Measurements from ENCODE around the gene CCDC34.

The CCDC34 gene

DNA sequence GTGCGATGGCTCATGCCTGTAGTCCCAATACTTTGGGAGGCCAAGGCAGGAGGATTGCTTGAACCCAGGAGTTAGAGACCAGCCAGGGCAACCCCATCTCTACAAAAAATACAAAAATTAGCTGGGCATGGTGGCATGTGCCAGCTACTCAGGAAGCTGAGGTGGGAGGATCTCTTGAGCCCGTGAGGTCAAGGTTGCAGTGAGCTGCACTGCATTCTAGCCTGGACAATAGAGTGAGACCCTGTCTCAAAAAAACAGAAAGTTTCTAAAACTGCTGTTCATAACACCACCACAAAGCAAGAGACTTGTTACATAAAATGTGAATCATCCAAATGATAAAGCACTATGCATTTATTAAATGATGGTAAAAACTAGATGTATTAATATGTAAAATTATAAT lies 40.2 kb upstream of the CCDC34 start:
- no peak overlapping the region for H3K27ac ChIP-seq (ENCODE audit: low read depth, low read length)
- no peaks in the 10 kb centered on the region for H3K79me2 ChIP-seq (ENCODE audit: control insufficient read depth, insufficient read depth, low read length, unreplicated experiment)
- H3K36me3 ChIP-seq (ENCODE audit: insufficient read depth, low read length), result no peaks in the 10 kb centered on the region

DNA sequence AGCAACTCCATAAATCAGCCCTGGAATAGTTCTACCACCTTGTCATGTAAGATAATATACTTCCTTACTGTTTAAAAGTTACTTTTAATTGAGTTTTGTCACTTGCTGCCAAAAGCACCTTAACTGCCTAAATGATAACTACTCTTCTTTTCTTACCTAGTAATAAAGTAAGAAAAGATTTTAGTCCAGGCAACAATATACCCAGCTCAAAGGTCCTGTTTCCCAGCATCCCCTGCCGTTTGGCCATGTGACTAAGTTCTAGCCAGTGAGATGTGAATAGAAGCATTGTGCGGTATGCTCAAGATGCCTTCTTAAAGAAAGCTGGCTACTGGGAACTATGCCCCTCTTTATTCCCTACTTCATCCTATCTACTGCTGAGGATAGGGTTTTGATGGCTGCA lies 39.4 kb upstream of the CCDC34 start:
- no peak overlapping the region for H3K4me3 ChIP-seq (ENCODE audit: low read depth, low read length)
- no peak overlapping the region for H2AFZ ChIP-seq (ENCODE audit: low read length, unreplicated experiment)
- H3K27me3 ChIP-seq (ENCODE audit: insufficient read depth, low read length), result no peaks in the 10 kb centered on the region
- H3K36me3 ChIP-seq (ENCODE audit: insufficient read depth, low read length), result no peaks in the 10 kb centered on the region
- H3K27ac ChIP-seq (ENCODE audit: low read depth, low read length), result no peak overlapping the region
- no peaks in the 10 kb centered on the region for H3K79me2 ChIP-seq (ENCODE audit: control insufficient read depth, insufficient read depth, low read length, unreplicated experiment)
- H3K4me1 ChIP-seq (ENCODE audit: control insufficient read depth, insufficient read depth, low read length, unreplicated experiment), result no peaks in the 10 kb centered on the region

More for the DNA sequence above, 40.2 kb upstream of the CCDC34 start:
- Histone ChIP-seq H3K4me3 (ENCODE audit: low read depth, low read length) (no peak overlapping the region), H2AFZ (ENCODE audit: low read length, unreplicated experiment) (no peak overlapping the region), H3K4me1 (ENCODE audit: control insufficient read depth, insufficient read depth, low read length, unreplicated experiment) (no peaks in the 10 kb centered on the region), H3K27me3 (ENCODE audit: insufficient read depth, low read length) (no peaks in the 10 kb centered on the region)

GRCh38 chr11:27401833-27402316 lies 38.9 kb upstream of the CCDC34 start:
- Histone ChIP-seq H2AFZ (ENCODE audit: low read length, unreplicated experiment) (no peak overlapping the region), H3K4me1 (ENCODE audit: control insufficient read depth, insufficient read depth, low read length, unreplicated experiment) (no peaks in the 10 kb centered on the region), H3K4me3 (ENCODE audit: low read depth, low read length) (no peak overlapping the region), H3K27ac (ENCODE audit: low read depth, low read length) (no peak overlapping the region), H3K27me3 (ENCODE audit: insufficient read depth, low read length) (no peaks in the 10 kb centered on the region), H3K79me2 (ENCODE audit: control insufficient read depth, insufficient read depth, low read length, unreplicated experiment) (no peaks in the 10 kb centered on the region), H3K36me3 (ENCODE audit: insufficient read depth, low read length) (no peaks in the 10 kb centered on the region)

DNA sequence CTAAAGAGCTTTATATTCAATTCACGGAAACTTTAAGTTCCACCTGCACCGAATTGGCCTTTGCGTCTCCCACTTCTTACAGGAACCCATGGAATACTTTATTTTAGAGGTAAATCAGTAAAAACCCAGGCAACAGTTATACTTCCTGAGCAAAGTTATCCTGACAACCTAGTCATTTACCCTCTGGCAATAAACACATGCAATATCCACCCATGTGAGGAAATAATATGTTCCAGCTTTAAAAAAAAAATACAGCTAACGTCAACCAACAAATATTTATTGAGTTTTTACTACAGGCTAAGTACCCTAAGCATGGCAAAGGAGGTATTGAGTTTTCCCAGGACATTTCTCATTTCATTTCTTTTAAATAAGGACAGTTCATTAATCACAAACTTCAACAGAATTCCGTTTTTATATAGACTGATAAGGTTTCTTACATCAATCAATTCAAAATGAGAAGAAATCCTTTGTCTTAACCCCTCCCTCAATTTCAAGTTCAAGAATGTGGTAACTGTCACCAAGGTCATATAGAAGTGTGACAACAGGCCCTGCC lies 38.3 kb upstream of the CCDC34 start:
- no peak overlapping the region for H3K27ac ChIP-seq (ENCODE audit: low read depth, low read length)
- no peaks in the 10 kb centered on the region for H3K36me3 ChIP-seq (ENCODE audit: insufficient read depth, low read length)
- H3K4me1 ChIP-seq (ENCODE audit: control insufficient read depth, insufficient read depth, low read length, unreplicated experiment), result no peaks in the 10 kb centered on the region
- H2AFZ ChIP-seq (ENCODE audit: low read length, unreplicated experiment), result no peak overlapping the region
- H3K4me3 ChIP-seq (ENCODE audit: low read depth, low read length), result no peak overlapping the region
- H3K27me3 ChIP-seq (ENCODE audit: insufficient read depth, low read length), result no peaks in the 10 kb centered on the region
- H3K79me2 ChIP-seq (ENCODE audit: control insufficient read depth, insufficient read depth, low read length, unreplicated experiment), result no peaks in the 10 kb centered on the region

GRCh38 chr11:27398400-27398770 lies 35.4 kb upstream of the CCDC34 start:
- Histone ChIP-seq H3K4me3 (ENCODE audit: low read depth, low read length) (no peak overlapping the region), H3K79me2 (ENCODE audit: control insufficient read depth, insufficient read depth, low read length, unreplicated experiment) (no peaks in the 10 kb centered on the region), H2AFZ (ENCODE audit: low read length, unreplicated experiment) (no peak overlapping the region), H3K36me3 (ENCODE audit: insufficient read depth, low read length) (no peaks in the 10 kb centered on the region), H3K4me1 (ENCODE audit: control insufficient read depth, insufficient read depth, low read length, unreplicated experiment) (no peaks in the 10 kb centered on the region), H3K27ac (ENCODE audit: low read depth, low read length) (no peak overlapping the region), H3K27me3 (ENCODE audit: insufficient read depth, low read length) (no peaks in the 10 kb centered on the region)

- Histone ChIP-seq H3K4me1 (ENCODE audit: control insufficient read depth, insufficient read depth, low read length, unreplicated experiment) (peaks cover 4% of the 10 kb centered on the region), H3K27me3 (ENCODE audit: insufficient read depth, low read length) (no peaks in the 10 kb centered on the region), H3K79me2 (ENCODE audit: control insufficient read depth, insufficient read depth, low read length, unreplicated experiment) (no peaks in the 10 kb centered on the region), H2AFZ (ENCODE audit: low read length, unreplicated experiment) (no peak overlapping the region), H3K4me3 (ENCODE audit: low read depth, low read length) (no peak overlapping the region), H3K36me3 (ENCODE audit: insufficient read depth, low read length) (no peaks in the 10 kb centered on the region), H3K27ac (ENCODE audit: low read depth, low read length) (no peak overlapping the region)
Measured at GRCh38 chr11:27397624-27398399, 34.8 kb upstream of the CCDC34 start.

- Histone ChIP-seq H3K4me3 (ENCODE audit: low read depth, low read length) (no peak overlapping the region), H3K27me3 (ENCODE audit: insufficient read depth, low read length) (no peaks in the 10 kb centered on the region), H3K4me1 (ENCODE audit: control insufficient read depth, insufficient read depth, low read length, unreplicated experiment) (peaks cover 19% of the 10 kb centered on the region), H3K27ac (ENCODE audit: low read depth, low read length) (no peak overlapping the region), H3K79me2 (ENCODE audit: control insufficient read depth, insufficient read depth, low read length, unreplicated experiment) (no peaks in the 10 kb centered on the region), H2AFZ (ENCODE audit: low read length, unreplicated experiment) (no peak overlapping the region), H3K36me3 (ENCODE audit: insufficient read depth, low read length) (no peaks in the 10 kb centered on the region)
Measured at GRCh38 chr11:27396259-27396839, 33.3 kb upstream of the CCDC34 start.

DNA sequence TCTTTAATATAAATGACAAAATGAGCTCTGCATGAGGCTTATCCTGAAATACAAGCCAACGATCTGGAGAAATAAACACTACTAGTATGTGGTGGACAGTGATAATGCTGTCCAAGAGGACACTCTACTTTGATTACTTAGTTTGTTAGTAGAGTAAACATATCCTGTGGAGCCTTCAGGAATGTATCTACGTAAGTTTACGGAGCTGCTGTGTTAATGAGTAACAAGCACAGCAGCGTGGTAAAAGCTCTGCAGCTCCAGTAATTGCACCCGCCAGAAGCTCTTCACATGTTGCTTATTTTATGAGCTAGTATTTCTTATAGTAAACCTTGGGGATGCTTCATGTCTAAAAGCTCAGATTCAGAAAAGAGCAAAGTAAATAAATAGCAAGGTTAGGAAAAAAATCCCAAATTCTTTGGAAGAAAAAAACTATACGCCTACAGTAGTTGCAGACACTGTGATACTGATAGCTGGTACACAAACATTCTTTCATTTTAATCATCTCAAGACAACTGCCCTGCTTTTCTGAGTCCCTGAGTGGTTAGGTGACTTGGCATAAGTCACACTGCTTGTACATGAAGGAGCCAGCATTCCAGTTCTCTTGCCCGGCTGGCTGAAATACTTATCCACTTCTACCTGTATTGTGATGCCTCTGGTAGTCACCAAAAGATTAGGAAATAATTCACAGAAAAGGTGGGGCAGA lies 32.7 kb upstream of the CCDC34 start:
- no peaks in the 10 kb centered on the region for H3K27me3 ChIP-seq (ENCODE audit: insufficient read depth, low read length)
- no peaks in the 10 kb centered on the region for H3K79me2 ChIP-seq (ENCODE audit: control insufficient read depth, insufficient read depth, low read length, unreplicated experiment)
- no peak overlapping the region for H3K4me3 ChIP-seq (ENCODE audit: low read depth, low read length)
- no peak overlapping the region for H2AFZ ChIP-seq (ENCODE audit: low read length, unreplicated experiment)
- no peak overlapping the region for H3K27ac ChIP-seq (ENCODE audit: low read depth, low read length)
- H3K4me1 ChIP-seq (ENCODE audit: control insufficient read depth, insufficient read depth, low read length, unreplicated experiment), result peaks cover 25% of the 10 kb centered on the region
- no peaks in the 10 kb centered on the region for H3K36me3 ChIP-seq (ENCODE audit: insufficient read depth, low read length)

GRCh38 chr11:27394781-27395228 lies 31.8 kb upstream of the CCDC34 start:
- no peaks in the 10 kb centered on the region for H3K79me2 ChIP-seq (ENCODE audit: control insufficient read depth, insufficient read depth, low read length, unreplicated experiment)

DNA sequence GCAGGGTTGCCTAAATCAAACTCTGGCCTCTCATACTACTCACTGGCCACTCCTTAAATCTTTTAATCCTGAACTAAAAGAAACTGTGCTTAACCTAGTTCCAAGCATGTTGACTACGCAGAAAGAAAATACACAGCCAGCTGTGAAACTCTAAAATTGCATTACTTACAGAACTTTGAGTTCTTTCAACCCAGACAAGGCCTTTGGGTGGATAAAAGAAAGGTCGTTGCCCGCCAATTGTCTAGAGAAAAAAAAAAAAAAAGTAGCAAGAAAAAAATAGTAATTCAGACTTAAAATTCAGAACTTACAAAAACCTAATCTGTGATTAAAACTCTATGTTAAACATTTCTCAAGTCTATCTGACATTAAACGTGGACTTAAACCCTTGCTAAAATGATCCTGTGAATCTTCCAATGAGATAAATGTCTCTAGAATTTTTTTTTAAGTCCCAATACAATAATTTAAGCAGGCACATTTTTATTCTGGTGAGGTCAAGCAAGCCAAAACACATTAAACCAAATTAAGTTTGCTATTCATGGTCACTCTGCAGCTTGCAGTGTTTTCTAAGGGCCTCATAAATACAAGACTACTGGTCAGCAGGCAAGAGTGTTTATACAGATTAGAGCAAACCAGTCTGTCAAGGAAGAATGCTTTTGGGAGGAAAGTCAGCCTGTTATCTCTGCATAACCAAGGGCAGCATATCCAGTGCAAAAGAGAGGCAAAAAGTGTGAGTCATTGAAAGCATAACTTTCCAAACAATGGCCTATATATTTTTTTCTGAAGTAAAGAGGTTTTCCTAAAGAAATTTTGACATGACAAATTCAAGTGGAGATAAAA lies 29.5 kb upstream of the CCDC34 start:
- Histone ChIP-seq H3K4me3 (ENCODE audit: low read depth, low read length) (no peak overlapping the region), H3K27ac (ENCODE audit: low read depth, low read length) (peak overlapping the region; percentile 39; the same call in 1 of the 2 replicates), H2AFZ (ENCODE audit: low read length, unreplicated experiment) (no peak overlapping the region), H3K36me3 (ENCODE audit: insufficient read depth, low read length) (no peaks in the 10 kb centered on the region), H3K27me3 (ENCODE audit: insufficient read depth, low read length) (no peaks in the 10 kb centered on the region), H3K79me2 (ENCODE audit: control insufficient read depth, insufficient read depth, low read length, unreplicated experiment) (no peaks in the 10 kb centered on the region), H3K4me1 (ENCODE audit: control insufficient read depth, insufficient read depth, low read length, unreplicated experiment) (peaks cover 57% of the 10 kb centered on the region)

More at GRCh38 chr11:27394781-27395228, 31.8 kb upstream of the CCDC34 start:
- Histone ChIP-seq H3K27me3 (ENCODE audit: insufficient read depth, low read length) (no peaks in the 10 kb centered on the region), H3K4me1 (ENCODE audit: control insufficient read depth, insufficient read depth, low read length, unreplicated experiment) (peaks cover 34% of the 10 kb centered on the region), H2AFZ (ENCODE audit: low read length, unreplicated experiment) (no peak overlapping the region), H3K27ac (ENCODE audit: low read depth, low read length) (no peak overlapping the region), H3K36me3 (ENCODE audit: insufficient read depth, low read length) (no peaks in the 10 kb centered on the region), H3K4me3 (ENCODE audit: low read depth, low read length) (no peak overlapping the region)

Data from ACC112 (cell line).